ENCODE data around the gene PTPRZ1.

PTPRZ1 gene

GRCh38 chr7:121871188-121871587, 1.8 kb upstream of the PTPRZ1 start:
- no peaks in the 10 kb centered on the region for H3K36me3 ChIP-seq (ENCODE audit: control insufficient read depth, insufficient read depth, low read length)
- H3K9ac ChIP-seq (ENCODE audit: low read depth, low read length) = no peak overlapping the region
- no peak overlapping the region for H3K27ac ChIP-seq (ENCODE audit: low read depth, low read length)
- H3K9me3 ChIP-seq (ENCODE audit: control insufficient read depth, insufficient read depth, low read length) = no peaks in the 10 kb centered on the region
- 0 out of 2 replicates have a peak, but pooled peaks cover 6% of the 10 kb centered on the region for H3K27me3 ChIP-seq (ENCODE audit: control insufficient read depth, insufficient read depth, low read length)
- H3K4me1 ChIP-seq (ENCODE audit: control insufficient read depth, insufficient read depth, low read length) = peaks cover 17% of the 10 kb centered on the region
- no peak overlapping the region for H3K4me3 ChIP-seq (ENCODE audit: low read depth, low read length)

- Histone ChIP-seq H3K4me3 (ENCODE audit: low read depth, low read length) (peak overlapping the region; percentile 97), H3K9ac (ENCODE audit: low read depth, low read length) (peak overlapping the region; percentile 82), H3K27me3 (ENCODE audit: control insufficient read depth, insufficient read depth, low read length) (0 out of 2 replicates have a peak, but pooled peaks cover 6% of the 10 kb centered on the region), H3K27ac (ENCODE audit: low read depth, low read length) (peak overlapping the region; percentile 82), H3K9me3 (ENCODE audit: control insufficient read depth, insufficient read depth, low read length) (no peaks in the 10 kb centered on the region), H3K36me3 (ENCODE audit: control insufficient read depth, insufficient read depth, low read length) (no peaks in the 10 kb centered on the region), H3K4me1 (ENCODE audit: control insufficient read depth, insufficient read depth, low read length) (peaks cover 27% of the 10 kb centered on the region)
Observed at GRCh38 chr7:121873289-121874194, 581 bp downstream of the PTPRZ1 start.

DNA sequence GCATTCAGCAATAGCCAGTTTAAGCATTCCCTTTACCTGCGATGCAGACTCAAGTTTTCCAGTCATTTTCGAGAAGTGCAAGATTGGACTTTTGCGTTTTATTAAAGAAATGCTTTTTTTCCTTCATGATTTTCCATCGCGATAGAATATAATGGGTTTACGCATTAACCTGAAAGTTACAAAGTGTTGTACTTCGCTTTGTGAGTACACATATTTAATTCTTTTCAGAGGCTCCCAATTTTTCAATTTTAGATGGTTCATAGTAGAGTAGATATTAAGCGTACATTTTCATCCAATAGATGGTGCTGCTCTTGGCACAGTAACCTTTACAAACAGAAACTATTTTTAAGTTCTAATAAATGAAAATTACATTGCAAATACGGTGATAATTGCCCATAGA, 1.3 kb downstream of the PTPRZ1 start:
- H3K4me3 ChIP-seq (ENCODE audit: low read depth, low read length) = peak overlapping the region; percentile 97

GRCh38 chr7:121875203-121875602, 2.2 kb downstream of the PTPRZ1 start:
- Histone ChIP-seq H3K36me3 (ENCODE audit: control insufficient read depth, insufficient read depth, low read length) (0 out of 2 replicates have a peak, but pooled peaks cover 4% of the 10 kb centered on the region), H3K27me3 (ENCODE audit: control insufficient read depth, insufficient read depth, low read length) (0 out of 2 replicates have a peak, but pooled peaks cover 6% of the 10 kb centered on the region), H3K4me1 (ENCODE audit: control insufficient read depth, insufficient read depth, low read length) (peaks cover 42% of the 10 kb centered on the region), H3K9ac (ENCODE audit: low read depth, low read length) (no peak overlapping the region), H3K4me3 (ENCODE audit: low read depth, low read length) (peak overlapping the region; percentile 97), H3K9me3 (ENCODE audit: control insufficient read depth, insufficient read depth, low read length) (no peaks in the 10 kb centered on the region), H3K27ac (ENCODE audit: low read depth, low read length) (no peak overlapping the region)

More for the DNA sequence above, 1.3 kb downstream of the PTPRZ1 start:
- Histone ChIP-seq H3K27ac (ENCODE audit: low read depth, low read length) (peak overlapping the region; percentile 3), H3K27me3 (ENCODE audit: control insufficient read depth, insufficient read depth, low read length) (0 out of 2 replicates have a peak, but pooled peaks cover 6% of the 10 kb centered on the region), H3K36me3 (ENCODE audit: control insufficient read depth, insufficient read depth, low read length) (0 out of 2 replicates have a peak, but pooled peaks cover 4% of the 10 kb centered on the region), H3K9ac (ENCODE audit: low read depth, low read length) (peak overlapping the region; percentile 82), H3K4me1 (ENCODE audit: control insufficient read depth, insufficient read depth, low read length) (peaks cover 34% of the 10 kb centered on the region), H3K9me3 (ENCODE audit: control insufficient read depth, insufficient read depth, low read length) (no peaks in the 10 kb centered on the region)

DNA sequence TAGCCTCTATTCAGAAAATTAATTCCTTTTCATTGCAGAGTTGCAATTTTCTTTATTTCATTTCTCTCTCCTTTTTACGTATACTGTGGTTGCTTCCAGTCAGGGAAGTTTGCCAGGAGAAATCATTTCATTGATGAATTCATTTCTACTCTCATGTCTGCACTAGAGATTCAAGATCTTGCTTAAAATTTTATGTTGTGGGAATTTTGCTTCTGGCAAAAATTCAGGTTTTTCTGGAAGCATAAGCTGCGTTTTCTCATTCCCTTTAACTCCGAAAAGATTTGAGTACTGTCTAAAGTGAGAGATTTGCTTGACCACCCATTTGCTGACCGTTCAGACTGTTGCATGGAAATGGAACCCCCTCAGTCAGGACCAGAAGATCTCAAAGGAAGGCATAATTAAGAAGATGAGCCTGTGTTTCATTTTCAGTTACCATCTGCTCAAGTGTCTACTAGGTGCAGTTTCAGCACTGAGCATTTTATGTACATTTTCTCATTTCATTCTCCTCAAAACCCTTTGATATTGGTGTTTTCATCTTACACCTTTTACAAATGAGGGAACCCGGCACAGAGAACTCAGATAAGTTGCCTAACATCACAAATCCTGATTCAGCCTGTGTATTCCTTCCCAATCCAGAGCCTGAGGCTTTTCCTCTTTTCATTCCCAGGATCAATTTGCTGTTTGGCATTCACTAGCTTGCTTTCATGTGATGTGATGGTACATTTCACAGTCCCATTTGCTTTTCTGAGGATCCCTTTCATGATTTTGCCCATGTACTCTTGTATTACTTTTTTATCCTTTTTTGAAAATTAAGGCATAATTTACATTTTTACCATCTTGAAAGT, 3.9 kb downstream of the PTPRZ1 start:
- Histone ChIP-seq H3K9me3 (ENCODE audit: control insufficient read depth, insufficient read depth, low read length) (no peaks in the 10 kb centered on the region), H3K9ac (ENCODE audit: low read depth, low read length) (no peak overlapping the region), H3K36me3 (ENCODE audit: control insufficient read depth, insufficient read depth, low read length) (peaks cover 4% of the 10 kb centered on the region; the same call in 1 of the 2 replicates)

DNA sequence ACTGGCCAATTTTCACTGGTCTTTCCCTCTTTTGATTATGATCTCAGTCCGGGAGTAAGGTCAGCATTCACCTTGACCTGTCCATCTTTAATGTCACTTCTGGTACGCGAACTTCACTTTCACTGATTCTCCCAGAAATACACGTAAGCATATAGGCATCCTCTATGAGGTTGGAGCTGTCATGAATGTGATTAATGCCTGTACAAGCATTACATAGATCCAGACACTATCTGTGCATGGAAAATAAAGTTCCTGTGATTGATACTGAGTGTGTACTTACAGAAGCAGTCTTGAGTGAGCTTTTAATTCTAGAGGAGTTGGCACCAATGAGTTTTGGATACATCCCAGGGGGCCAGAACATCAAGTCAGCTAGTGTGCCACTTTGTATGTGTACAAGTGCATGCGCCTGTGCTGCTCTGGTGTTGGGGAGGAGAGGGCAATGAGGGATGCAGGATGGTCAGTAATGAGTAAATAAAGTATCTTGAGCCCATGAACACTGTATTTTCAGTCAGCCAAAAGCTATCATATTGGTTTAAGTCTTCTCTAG, 6.0 kb downstream of the PTPRZ1 start:
- Histone ChIP-seq H3K27ac (ENCODE audit: low read depth, low read length) (no peak overlapping the region), H3K4me1 (ENCODE audit: control insufficient read depth, insufficient read depth, low read length) (peaks cover 50% of the 10 kb centered on the region), H3K27me3 (ENCODE audit: control insufficient read depth, insufficient read depth, low read length) (no peaks in the 10 kb centered on the region), H3K9me3 (ENCODE audit: control insufficient read depth, insufficient read depth, low read length) (no peaks in the 10 kb centered on the region), H3K4me3 (ENCODE audit: low read depth, low read length) (no peak overlapping the region), H3K9ac (ENCODE audit: low read depth, low read length) (no peak overlapping the region), H3K36me3 (ENCODE audit: control insufficient read depth, insufficient read depth, low read length) (peaks cover 4% of the 10 kb centered on the region; the same call in 1 of the 2 replicates)

More for the DNA sequence above, 3.9 kb downstream of the PTPRZ1 start:
- 0 out of 2 replicates have a peak, but pooled peaks cover 5% of the 10 kb centered on the region for H3K27me3 ChIP-seq (ENCODE audit: control insufficient read depth, insufficient read depth, low read length)
- peak overlapping the region; percentile 97; the same call in 1 of the 2 replicates for H3K4me3 ChIP-seq (ENCODE audit: low read depth, low read length)
- no peak overlapping the region for H3K27ac ChIP-seq (ENCODE audit: low read depth, low read length)
- peaks cover 54% of the 10 kb centered on the region for H3K4me1 ChIP-seq (ENCODE audit: control insufficient read depth, insufficient read depth, low read length)

DNA sequence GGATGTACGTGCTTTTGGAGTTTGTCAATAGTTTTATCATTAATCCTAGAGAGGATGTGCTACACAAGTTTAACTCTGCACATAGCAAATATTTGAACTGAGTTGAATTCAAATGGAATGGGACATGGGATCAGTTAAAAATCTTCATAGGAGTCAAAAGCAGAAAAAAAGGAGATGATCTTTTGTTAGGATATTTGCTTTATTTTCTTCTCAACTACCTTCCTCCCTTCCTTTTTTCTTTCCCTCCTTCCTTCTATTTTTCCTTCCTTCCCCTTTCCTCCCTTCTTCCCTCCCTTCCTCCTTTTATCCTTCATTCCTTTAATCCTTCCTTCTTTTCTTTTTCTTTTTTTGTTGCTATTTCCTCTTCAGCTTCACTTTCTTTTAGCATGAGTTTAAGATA, 6.6 kb downstream of the PTPRZ1 start:
- H3K27me3 ChIP-seq (ENCODE audit: control insufficient read depth, insufficient read depth, low read length) = no peaks in the 10 kb centered on the region
- peaks cover 4% of the 10 kb centered on the region; the same call in 1 of the 2 replicates for H3K36me3 ChIP-seq (ENCODE audit: control insufficient read depth, insufficient read depth, low read length)
- peaks cover 55% of the 10 kb centered on the region for H3K4me1 ChIP-seq (ENCODE audit: control insufficient read depth, insufficient read depth, low read length)
- no peak overlapping the region for H3K4me3 ChIP-seq (ENCODE audit: low read depth, low read length)
- H3K27ac ChIP-seq (ENCODE audit: low read depth, low read length) = no peak overlapping the region
- H3K9me3 ChIP-seq (ENCODE audit: control insufficient read depth, insufficient read depth, low read length) = no peaks in the 10 kb centered on the region
- no peak overlapping the region for H3K9ac ChIP-seq (ENCODE audit: low read depth, low read length)

GRCh38 chr7:121882731-121883130, 9.8 kb downstream of the PTPRZ1 start:
- Histone ChIP-seq H3K9ac (ENCODE audit: low read depth, low read length) (no peak overlapping the region), H3K9me3 (ENCODE audit: control insufficient read depth, insufficient read depth, low read length) (no peaks in the 10 kb centered on the region), H3K27ac (ENCODE audit: low read depth, low read length) (peak overlapping the region; percentile 3), H3K36me3 (ENCODE audit: control insufficient read depth, insufficient read depth, low read length) (peaks cover 8% of the 10 kb centered on the region; the same call in 1 of the 2 replicates), H3K4me1 (ENCODE audit: control insufficient read depth, insufficient read depth, low read length) (peaks cover 47% of the 10 kb centered on the region), H3K4me3 (ENCODE audit: low read depth, low read length) (no peak overlapping the region), H3K27me3 (ENCODE audit: control insufficient read depth, insufficient read depth, low read length) (no peaks in the 10 kb centered on the region)

DNA sequence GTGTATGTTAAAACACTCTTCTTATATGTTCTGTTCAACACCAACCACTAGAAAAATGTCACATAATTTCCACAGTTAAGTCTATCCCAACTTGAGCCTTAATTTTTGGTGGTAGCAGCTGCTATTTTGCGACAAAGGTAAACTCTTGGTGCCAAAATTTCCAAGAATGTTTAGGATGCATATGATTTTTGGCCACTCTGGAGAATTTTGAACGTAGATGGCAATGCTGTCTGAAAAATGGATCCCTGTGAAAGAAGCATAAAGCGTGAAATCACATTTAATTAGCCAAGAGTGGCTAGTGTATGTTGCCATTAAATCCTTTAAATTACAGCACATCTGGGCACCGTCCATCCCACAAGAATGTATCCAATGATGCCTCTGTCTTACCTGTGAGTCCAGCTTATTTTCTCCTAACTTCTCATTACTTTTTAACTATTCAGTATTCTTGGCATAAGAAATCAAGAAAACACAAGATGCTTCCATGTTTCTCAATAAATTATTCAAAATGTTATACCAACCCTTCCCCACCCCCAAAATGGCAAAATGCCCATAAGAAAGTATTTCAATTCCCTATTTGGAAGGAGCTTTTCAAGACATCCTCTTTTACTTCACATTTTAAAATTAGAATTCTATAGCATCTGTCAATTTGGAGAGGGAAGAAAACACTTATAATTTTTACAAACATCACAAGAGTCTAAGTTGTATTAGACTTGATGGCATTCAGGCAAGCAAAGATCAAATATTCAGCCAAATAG, 12.4 kb downstream of the PTPRZ1 start:
- Histone ChIP-seq H3K9ac (ENCODE audit: low read depth, low read length) (no peak overlapping the region), H3K36me3 (ENCODE audit: control insufficient read depth, insufficient read depth, low read length) (peaks cover 10% of the 10 kb centered on the region; the same call in 1 of the 2 replicates), H3K27ac (ENCODE audit: low read depth, low read length) (no peak overlapping the region), H3K9me3 (ENCODE audit: control insufficient read depth, insufficient read depth, low read length) (no peaks in the 10 kb centered on the region), H3K27me3 (ENCODE audit: control insufficient read depth, insufficient read depth, low read length) (no peaks in the 10 kb centered on the region), H3K4me1 (ENCODE audit: control insufficient read depth, insufficient read depth, low read length) (peaks cover 31% of the 10 kb centered on the region), H3K4me3 (ENCODE audit: low read depth, low read length) (no peak overlapping the region)

DNA sequence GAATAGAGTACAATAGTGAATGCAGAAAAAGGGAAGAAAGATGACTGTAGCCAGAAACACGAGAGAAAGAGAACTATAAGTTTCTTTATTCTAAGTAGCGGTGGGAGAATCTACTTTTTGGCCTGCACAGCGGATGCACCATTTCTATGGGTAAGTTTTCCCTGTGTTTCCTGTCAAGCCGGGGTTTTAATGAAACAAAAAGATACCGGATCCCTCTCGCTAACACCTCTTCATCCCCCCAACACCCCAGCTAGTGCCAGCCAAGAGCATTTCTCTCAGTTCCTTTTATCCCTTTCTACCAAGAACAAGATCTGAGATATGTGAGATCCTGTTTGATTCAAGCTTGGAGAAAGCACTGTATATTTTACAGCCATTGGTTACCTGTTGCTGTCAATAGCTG, 14.7 kb downstream of the PTPRZ1 start:
- 0 out of 2 replicates have a peak, but pooled peaks cover 11% of the 10 kb centered on the region for H3K36me3 ChIP-seq (ENCODE audit: control insufficient read depth, insufficient read depth, low read length)
- no peak overlapping the region for H3K27ac ChIP-seq (ENCODE audit: low read depth, low read length)
- no peak overlapping the region for H3K4me3 ChIP-seq (ENCODE audit: low read depth, low read length)
- no peaks in the 10 kb centered on the region for H3K9me3 ChIP-seq (ENCODE audit: control insufficient read depth, insufficient read depth, low read length)
- H3K4me1 ChIP-seq (ENCODE audit: control insufficient read depth, insufficient read depth, low read length) = peaks cover 32% of the 10 kb centered on the region
- no peaks in the 10 kb centered on the region for H3K27me3 ChIP-seq (ENCODE audit: control insufficient read depth, insufficient read depth, low read length)
- H3K9ac ChIP-seq (ENCODE audit: low read depth, low read length) = no peak overlapping the region

Data from HUES48 (cell line).